ENCODE results near the gene DIP2B. TPM values are rescaled to one million over a fixed set of nuclear protein-coding genes. Genes with fewer than 3 reads are reported as not detected.

Gene DIP2B
- total RNA-seq, 1 donor from 2014 or later, result 24.0 TPM

GRCh38 chr12:50505675-50506530 is 1.1 kb downstream of the DIP2B start:
- Histone ChIP-seq H3K9me3 (ENCODE audit: control insufficient read depth in 3 of 3, low read length in 3 of 3) (no peaks in the 10 kb centered on the region), H3K27ac (ENCODE audit: low read depth, low read length) (peak overlapping the region; percentile 85), H3K4me1 (ENCODE audit: control insufficient read depth in 3 of 3, insufficient read depth in 3 of 3, low read length in 3 of 3) (peaks cover 40 to 46% (median 46%) of the 10 kb centered on the region in 3 donors), H3K4me3 (ENCODE audit: low read length in 3 of 3) (peak overlapping the region; percentile 83 to 91 (median 89)), H3K9ac (ENCODE audit: low read depth in 1 of 3, low read length in 3 of 3) (peak overlapping the region; percentile 76 to 95 (median 94)), H3K27me3 (ENCODE audit: control insufficient read depth in 3 of 3, insufficient read depth in 3 of 3, low read length in 3 of 3) (no peaks in the 10 kb centered on the region), H3K36me3 (ENCODE audit: control insufficient read depth in 3 of 3, insufficient read depth in 3 of 3, low read length in 3 of 3) (no peaks in the 10 kb centered on the region)

GRCh38 chr12:50506753-50507473 is 2.1 kb downstream of the DIP2B start:
- peaks cover 40 to 46% (median 46%) of the 10 kb centered on the region in 3 donors for H3K4me1 ChIP-seq (ENCODE audit: control insufficient read depth in 3 of 3, insufficient read depth in 3 of 3, low read length in 3 of 3)
- no peaks in the 10 kb centered on the region for H3K27me3 ChIP-seq (ENCODE audit: control insufficient read depth in 3 of 3, insufficient read depth in 3 of 3, low read length in 3 of 3)

GRCh38 chr12:50507474-50507838 is 2.7 kb downstream of the DIP2B start:
- Histone ChIP-seq H3K27ac (ENCODE audit: low read depth, low read length) (peak overlapping the region; percentile 17), H3K4me1 (ENCODE audit: control insufficient read depth in 3 of 3, insufficient read depth in 3 of 3, low read length in 3 of 3) (peaks cover 40 to 46% (median 46%) of the 10 kb centered on the region in 3 donors), H3K36me3 (ENCODE audit: control insufficient read depth in 3 of 3, insufficient read depth in 3 of 3, low read length in 3 of 3) (no peaks in the 10 kb centered on the region), H3K9ac (ENCODE audit: low read depth in 1 of 3, low read length in 3 of 3) (no peak overlapping the region), H3K27me3 (ENCODE audit: control insufficient read depth in 3 of 3, insufficient read depth in 3 of 3, low read length in 3 of 3) (no peaks in the 10 kb centered on the region), H3K9me3 (ENCODE audit: control insufficient read depth in 3 of 3, low read length in 3 of 3) (no peaks in the 10 kb centered on the region), H3K4me3 (ENCODE audit: low read length in 3 of 3) (no peak overlapping the region)

More at GRCh38 chr12:50506753-50507473, 2.1 kb downstream of the DIP2B start:
- Histone ChIP-seq H3K4me3 (ENCODE audit: low read length in 3 of 3) (peak overlapping the region in 2 of 3 donors; percentile 17 to 89), H3K9ac (ENCODE audit: low read depth in 1 of 3, low read length in 3 of 3) (peak overlapping the region; percentile 51 to 94 (median 76)), H3K36me3 (ENCODE audit: control insufficient read depth in 3 of 3, insufficient read depth in 3 of 3, low read length in 3 of 3) (no peaks in the 10 kb centered on the region), H3K9me3 (ENCODE audit: control insufficient read depth in 3 of 3, low read length in 3 of 3) (no peaks in the 10 kb centered on the region), H3K27ac (ENCODE audit: low read depth, low read length) (peak overlapping the region; percentile 25)

- no peaks in the 10 kb centered on the region for H3K9me3 ChIP-seq (ENCODE audit: control insufficient read depth in 3 of 3, low read length in 3 of 3)
- H3K9ac ChIP-seq (ENCODE audit: low read depth in 1 of 3, low read length in 3 of 3), result peak overlapping the region in 1 of 3 donors; percentile 54
- no peak overlapping the region for H3K27ac ChIP-seq (ENCODE audit: low read depth, low read length)
- no peak overlapping the region for H3K4me3 ChIP-seq (ENCODE audit: low read length in 3 of 3)
- H3K4me1 ChIP-seq (ENCODE audit: control insufficient read depth in 3 of 3, insufficient read depth in 3 of 3, low read length in 3 of 3), result peaks cover 40 to 46% (median 46%) of the 10 kb centered on the region in 3 donors
- H3K27me3 ChIP-seq (ENCODE audit: control insufficient read depth in 3 of 3, insufficient read depth in 3 of 3, low read length in 3 of 3), result no peaks in the 10 kb centered on the region
- no peaks in the 10 kb centered on the region for H3K36me3 ChIP-seq (ENCODE audit: control insufficient read depth in 3 of 3, insufficient read depth in 3 of 3, low read length in 3 of 3)
Measured at GRCh38 chr12:50507930-50508329, 3.1 kb downstream of the DIP2B start.

GRCh38 chr12:50508414-50508813 is 3.6 kb downstream of the DIP2B start:
- H3K9ac ChIP-seq (ENCODE audit: low read depth in 1 of 3, low read length in 3 of 3), result peak overlapping the region in 1 of 3 donors; percentile 54
- no peaks in the 10 kb centered on the region for H3K36me3 ChIP-seq (ENCODE audit: control insufficient read depth in 3 of 3, insufficient read depth in 3 of 3, low read length in 3 of 3)
- no peak overlapping the region for H3K4me3 ChIP-seq (ENCODE audit: low read length in 3 of 3)
- H3K27ac ChIP-seq (ENCODE audit: low read depth, low read length), result no peak overlapping the region
- H3K27me3 ChIP-seq (ENCODE audit: control insufficient read depth in 3 of 3, insufficient read depth in 3 of 3, low read length in 3 of 3), result no peaks in the 10 kb centered on the region
- H3K4me1 ChIP-seq (ENCODE audit: control insufficient read depth in 3 of 3, insufficient read depth in 3 of 3, low read length in 3 of 3), result peaks cover 40 to 46% (median 46%) of the 10 kb centered on the region in 3 donors
- H3K9me3 ChIP-seq (ENCODE audit: control insufficient read depth in 3 of 3, low read length in 3 of 3), result no peaks in the 10 kb centered on the region

GRCh38 chr12:50508970-50509663 is 4.3 kb downstream of the DIP2B start:
- Histone ChIP-seq H3K4me1 (ENCODE audit: control insufficient read depth in 3 of 3, insufficient read depth in 3 of 3, low read length in 3 of 3) (peaks cover 40 to 49% (median 46%) of the 10 kb centered on the region in 3 donors), H3K9ac (ENCODE audit: low read depth in 1 of 3, low read length in 3 of 3) (peak overlapping the region in 1 of 3 donors; percentile 16), H3K36me3 (ENCODE audit: control insufficient read depth in 3 of 3, insufficient read depth in 3 of 3, low read length in 3 of 3) (no peaks in the 10 kb centered on the region), H3K27me3 (ENCODE audit: control insufficient read depth in 3 of 3, insufficient read depth in 3 of 3, low read length in 3 of 3) (no peaks in the 10 kb centered on the region), H3K27ac (ENCODE audit: low read depth, low read length) (no peak overlapping the region), H3K9me3 (ENCODE audit: control insufficient read depth in 3 of 3, low read length in 3 of 3) (no peaks in the 10 kb centered on the region), H3K4me3 (ENCODE audit: low read length in 3 of 3) (no peak overlapping the region)

GRCh38 chr12:50514526-50515276 is 9.9 kb downstream of the DIP2B start:
- H3K27ac ChIP-seq (ENCODE audit: low read depth, low read length), result no peak overlapping the region
- H3K36me3 ChIP-seq (ENCODE audit: control insufficient read depth in 3 of 3, insufficient read depth in 3 of 3, low read length in 3 of 3), result no peaks in the 10 kb centered on the region
- H3K4me3 ChIP-seq (ENCODE audit: low read length in 3 of 3), result no peak overlapping the region
- no peaks in the 10 kb centered on the region for H3K27me3 ChIP-seq (ENCODE audit: control insufficient read depth in 3 of 3, insufficient read depth in 3 of 3, low read length in 3 of 3)
- no peaks in the 10 kb centered on the region for H3K9me3 ChIP-seq (ENCODE audit: control insufficient read depth in 3 of 3, low read length in 3 of 3)
- no peak overlapping the region for H3K9ac ChIP-seq (ENCODE audit: low read depth in 1 of 3, low read length in 3 of 3)
- H3K4me1 ChIP-seq (ENCODE audit: control insufficient read depth in 3 of 3, insufficient read depth in 3 of 3, low read length in 3 of 3), result peaks cover 12 to 28% (median 18%) of the 10 kb centered on the region in 3 donors

GRCh38 chr12:50515587-50515986 is 10.8 kb downstream of the DIP2B start:
- peaks cover 9 to 20% (median 14%) of the 10 kb centered on the region in 3 donors for H3K4me1 ChIP-seq (ENCODE audit: control insufficient read depth in 3 of 3, insufficient read depth in 3 of 3, low read length in 3 of 3)
- H3K27ac ChIP-seq (ENCODE audit: low read depth, low read length), result no peak overlapping the region
- no peak overlapping the region for H3K4me3 ChIP-seq (ENCODE audit: low read length in 3 of 3)
- H3K9ac ChIP-seq (ENCODE audit: low read depth in 1 of 3, low read length in 3 of 3), result no peak overlapping the region
- no peaks in the 10 kb centered on the region for H3K27me3 ChIP-seq (ENCODE audit: control insufficient read depth in 3 of 3, insufficient read depth in 3 of 3, low read length in 3 of 3)
- H3K9me3 ChIP-seq (ENCODE audit: control insufficient read depth in 3 of 3, low read length in 3 of 3), result no peaks in the 10 kb centered on the region
- no peaks in the 10 kb centered on the region for H3K36me3 ChIP-seq (ENCODE audit: control insufficient read depth in 3 of 3, insufficient read depth in 3 of 3, low read length in 3 of 3)

GRCh38 chr12:50517421-50518048 is 12.8 kb downstream of the DIP2B start:
- H3K9me3 ChIP-seq (ENCODE audit: control insufficient read depth in 3 of 3, low read length in 3 of 3), result no peaks in the 10 kb centered on the region
- H3K4me3 ChIP-seq (ENCODE audit: low read length in 3 of 3), result peak overlapping the region in 1 of 3 donors; percentile 31
- H3K36me3 ChIP-seq (ENCODE audit: control insufficient read depth in 3 of 3, insufficient read depth in 3 of 3, low read length in 3 of 3), result no peaks in the 10 kb centered on the region
- H3K27me3 ChIP-seq (ENCODE audit: control insufficient read depth in 3 of 3, insufficient read depth in 3 of 3, low read length in 3 of 3), result no peaks in the 10 kb centered on the region
- H3K4me1 ChIP-seq (ENCODE audit: control insufficient read depth in 3 of 3, insufficient read depth in 3 of 3, low read length in 3 of 3), result peaks cover 9 to 20% (median 14%) of the 10 kb centered on the region in 3 donors
- H3K27ac ChIP-seq (ENCODE audit: low read depth, low read length), result peak overlapping the region; percentile 50
- no peak overlapping the region for H3K9ac ChIP-seq (ENCODE audit: low read depth in 1 of 3, low read length in 3 of 3)

All from skeletal muscle tissue (tissue), 4 donors.